BE2C (cell line): ENCODE data around the gene SPSB4.

Source experiments
- DNase-seq: peaks from one replicate; pipeline ENCODE4 v3.0.0-alpha.2; 2020
- H3K27me3 ChIP-seq: fragments of 250-450 bp; sonication (Bioruptor Pico); 2 replicates; pipeline ENCODE4 v1.5.1; 2020; ENCODE audit warnings: mild to moderate bottlenecking
- H3K36me3 ChIP-seq: fragments of 250-450 bp; sonication (Bioruptor Pico); 2 replicates; pipeline ENCODE4 v1.5.1; 2020; ENCODE audit warnings: mild to moderate bottlenecking
- H3K4me1 ChIP-seq: fragments of 250-450 bp; sonication (Bioruptor Pico); 2 replicates; pipeline ENCODE4 v1.5.1; 2020
- H3K4me3 ChIP-seq: 2 replicates; pipeline ENCODE4 v1.5.1; 2011; ENCODE audit warnings: low read depth, low read length
- H3K9me3 ChIP-seq: fragments of 250-450 bp; sonication (Bioruptor Pico); 2 replicates; pipeline ENCODE4 v1.5.1; 2020
- CTCF ChIP-seq: IDR thresholded peaks from 2 replicates; pipeline ENCODE4 v1.5.1; 2012; ENCODE audit warnings: mild to moderate bottlenecking, low read depth, low read length

Gene SPSB4

GRCh38 chr3:141183606-141184005, 132.5 kb downstream of the SPSB4 start:
- TF ChIP-seq CTCF = no peak
- no peak overlapping the region for H3K4me3 ChIP-seq

GRCh38 chr3:141184430-141184829, 133.3 kb downstream of the SPSB4 start:
- no peak for DNase-seq
- no peak overlapping the region for H3K4me3 ChIP-seq
- no peaks in the 10 kb centered on the region for H3K27me3 ChIP-seq
- no peaks in the 10 kb centered on the region for H3K36me3 ChIP-seq
- TF ChIP-seq CTCF = no peak
- no peaks in the 10 kb centered on the region; the same call in 1 of the 2 replicates for H3K9me3 ChIP-seq
- no peaks in the 10 kb centered on the region for H3K4me1 ChIP-seq

More at GRCh38 chr3:141183606-141184005, 132.5 kb downstream of the SPSB4 start:
- Histone ChIP-seq H3K9me3 (no peaks in the 10 kb centered on the region; the same call in 1 of the 2 replicates), H3K4me1 (no peaks in the 10 kb centered on the region), H3K36me3 (no peaks in the 10 kb centered on the region), H3K27me3 (no peaks in the 10 kb centered on the region)
- no peak for DNase-seq

DNA sequence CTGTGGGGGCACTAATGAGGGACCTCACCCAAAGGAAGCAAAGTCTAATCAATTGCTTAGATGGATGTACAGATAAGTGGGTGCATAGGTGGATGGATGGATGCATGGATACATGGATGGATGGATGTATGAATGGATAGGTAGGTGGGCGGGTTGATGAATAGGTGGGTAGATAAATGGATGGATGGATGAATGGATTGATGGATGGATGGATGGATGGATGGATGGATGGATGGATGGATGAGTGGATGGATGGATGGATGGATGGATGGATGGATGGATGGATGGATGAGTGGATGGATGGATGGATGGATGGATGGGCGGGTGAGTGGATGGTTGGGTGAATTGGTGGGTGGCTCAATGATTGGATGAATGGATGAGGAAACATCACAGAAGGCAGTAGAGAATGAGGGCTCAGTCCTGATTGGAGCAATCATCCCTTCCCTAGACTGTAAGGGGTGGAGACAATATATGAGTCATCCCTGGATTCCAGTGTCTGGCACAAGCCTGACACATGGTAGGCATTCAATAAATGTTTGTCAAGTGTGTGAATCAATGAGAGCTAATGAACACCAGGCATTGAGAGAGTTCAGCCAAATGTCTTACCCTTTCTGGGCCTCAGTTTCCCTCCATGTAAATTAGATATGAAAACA, 140.1 kb downstream of the SPSB4 start:
- TF ChIP-seq CTCF = no peak
- no peaks in the 10 kb centered on the region for H3K36me3 ChIP-seq
- no peaks in the 10 kb centered on the region; the same call in 1 of the 2 replicates for H3K9me3 ChIP-seq
- no peaks in the 10 kb centered on the region for H3K27me3 ChIP-seq
- H3K4me1 ChIP-seq = peaks cover 7% of the 10 kb centered on the region
- H3K4me3 ChIP-seq = no peak overlapping the region
- no peak for DNase-seq

DNA sequence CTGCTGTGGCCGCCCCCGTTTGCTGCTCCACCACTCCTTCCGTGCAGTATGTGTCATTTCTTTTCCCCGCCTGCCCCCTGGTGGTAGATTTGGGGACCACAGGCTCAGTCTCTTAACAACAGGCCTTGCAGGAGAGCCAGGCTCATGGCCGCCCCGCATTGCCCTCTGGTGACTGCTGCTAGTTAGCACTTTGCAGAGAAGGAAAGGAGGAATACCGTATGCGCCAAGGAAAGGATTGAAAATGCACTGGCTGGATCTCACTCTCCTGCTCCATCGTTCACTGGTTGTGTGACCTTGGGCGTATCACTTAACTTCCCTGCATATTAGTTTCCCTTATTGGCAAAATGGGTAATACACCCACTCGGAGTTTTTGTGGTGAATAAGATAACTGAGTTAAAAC, 141.2 kb downstream of the SPSB4 start:
- peaks cover 7% of the 10 kb centered on the region for H3K4me1 ChIP-seq
- no peaks in the 10 kb centered on the region for H3K9me3 ChIP-seq
- DNase-seq = peak; percentile 97
- peak; percentile 98 for TF ChIP-seq CTCF
- H3K4me3 ChIP-seq = no peak overlapping the region
- no peaks in the 10 kb centered on the region for H3K36me3 ChIP-seq
- no peaks in the 10 kb centered on the region for H3K27me3 ChIP-seq

- no peak for TF ChIP-seq CTCF
- DNase-seq = no peak
These were observed 142.1 kb downstream of the SPSB4 start for GRCh38 chr3:141193066-141193830.

More at GRCh38 chr3:141193066-141193830, 142.1 kb downstream of the SPSB4 start:
- Histone ChIP-seq H3K9me3 (no peaks in the 10 kb centered on the region), H3K4me1 (peaks cover 7% of the 10 kb centered on the region), H3K27me3 (no peaks in the 10 kb centered on the region), H3K36me3 (no peaks in the 10 kb centered on the region), H3K4me3 (no peak overlapping the region)
